ENCODE data around the gene PROX1. TPM values are rescaled to one million over a fixed set of nuclear protein-coding genes. Genes with fewer than 3 reads are reported as not detected.

The PROX1 gene
- total RNA-seq = 0.09 and 0.23 TPM in 2 replicates

GRCh38 chr1:213987927-213988506, at the start of gene PROX1:
Gene PROX1 (plus strand): TSS chr1:213987973. CDS start chr1:213996536, 8,563 bp downstream.

Data from pericardium fibroblast (primary cell).